HG03108 (cell line): ENCODE measurements around the gene GNL1.

Source experiments
- ATAC-seq: cut with Tn5 transposase; IDR thresholded peaks from one replicate; pipeline ENCODE4 v1.9.1; 2021; ENCODE audit warnings: moderate library complexity; ENCODE audit not compliant: unreplicated experiment

GNL1 gene

GRCh38 chr6:30556066-30556905 lies at the start of gene GNL1:
GNL1 (minus strand) TSS chr6:30556489; CDS start chr6:30556203, 286 bp downstream.
- peak; percentile 77 for ATAC-seq

- ATAC-seq: no peak
Measured at GRCh38 chr6:30603961-30604360, 47.7 kb upstream of the GNL1 start.

GRCh38 chr6:30601815-30602641 lies 45.7 kb upstream of the GNL1 start:
- no peak for ATAC-seq

- ATAC-seq: no peak
Measured at GRCh38 chr6:30601436-30601814, 45.1 kb upstream of the GNL1 start.

GRCh38 chr6:30600451-30600961 lies 44.2 kb upstream of the GNL1 start:
- no peak for ATAC-seq

GRCh38 chr6:30599625-30600324 lies 43.5 kb upstream of the GNL1 start:
- no peak for ATAC-seq

- ATAC-seq: no peak
Measured at GRCh38 chr6:30598912-30599624, 42.8 kb upstream of the GNL1 start.

- ATAC-seq: peak; percentile 65
Measured at GRCh38 chr6:30597315-30598144, 41.2 kb upstream of the GNL1 start.

- ATAC-seq: no peak
Measured at GRCh38 chr6:30592287-30592686, 36.0 kb upstream of the GNL1 start.

- ATAC-seq: no peak
Measured at GRCh38 chr6:30591008-30591407, 34.7 kb upstream of the GNL1 start.

GRCh38 chr6:30590509-30590908 lies 34.2 kb upstream of the GNL1 start:
- no peak for ATAC-seq

GRCh38 chr6:30589754-30590358 lies 33.6 kb upstream of the GNL1 start:
- ATAC-seq: no peak

GRCh38 chr6:30583921-30584320 lies 27.6 kb upstream of the GNL1 start:
- no peak for ATAC-seq

- no peak for ATAC-seq
Measured at GRCh38 chr6:30578051-30578450, 21.8 kb upstream of the GNL1 start.

- ATAC-seq: no peak
Measured at GRCh38 chr6:30573113-30573512, 16.8 kb upstream of the GNL1 start.

GRCh38 chr6:30572148-30572547 lies 15.9 kb upstream of the GNL1 start:
- no peak for ATAC-seq

GRCh38 chr6:30571762-30572082 lies 15.4 kb upstream of the GNL1 start:
- ATAC-seq: no peak

GRCh38 chr6:30571075-30571761 lies 14.9 kb upstream of the GNL1 start, which contains the start of gene ABCF1:
ABCF1 (plus strand) TSS chr6:30571442; CDS start chr6:30571488, 46 bp downstream.
- ATAC-seq: peak; percentile 95

- ATAC-seq: peak; percentile 12
Measured at GRCh38 chr6:30570740-30571074, 14.4 kb upstream of the GNL1 start.
